GM12873 (cell line): ENCODE results near the gene SLC2A1.

Experiments
- CTCF ChIP-seq: IDR thresholded peaks from 2 replicates; pipeline ENCODE4 v1.5.1; 2012; ENCODE audit warnings: low read depth, mild to moderate bottlenecking, moderate library complexity, low read length, control low read depth; ENCODE audit not compliant: insufficient read depth; ENCODE audit errors: missing control alignments

The SLC2A1 gene

GRCh38 chr1:42963378-42964043, 4.8 kb upstream of the SLC2A1 start:
- TF ChIP-seq CTCF = no peak

- TF ChIP-seq CTCF = no peak
These were observed 4.1 kb upstream of the SLC2A1 start for GRCh38 chr1:42962641-42963377.

- TF ChIP-seq CTCF = no peak
These were observed 2.8 kb upstream of the SLC2A1 start for GRCh38 chr1:42961312-42962091.

- TF ChIP-seq CTCF = no peak
These were observed 2.1 kb upstream of the SLC2A1 start for GRCh38 chr1:42960566-42961311.

- no peak for TF ChIP-seq CTCF
These were observed 1.4 kb upstream of the SLC2A1 start for GRCh38 chr1:42960122-42960390.

GRCh38 chr1:42957880-42958487, 684 bp downstream of the SLC2A1 start:
- TF ChIP-seq CTCF = no peak
